ENCODE results near the gene ZAR1.
"Not testable (repeated sequence)": the region's sequence is repeated elsewhere in the genome, so short reads cannot be mapped to it uniquely, and the experiment has no call there.

The ZAR1 gene, protein sequence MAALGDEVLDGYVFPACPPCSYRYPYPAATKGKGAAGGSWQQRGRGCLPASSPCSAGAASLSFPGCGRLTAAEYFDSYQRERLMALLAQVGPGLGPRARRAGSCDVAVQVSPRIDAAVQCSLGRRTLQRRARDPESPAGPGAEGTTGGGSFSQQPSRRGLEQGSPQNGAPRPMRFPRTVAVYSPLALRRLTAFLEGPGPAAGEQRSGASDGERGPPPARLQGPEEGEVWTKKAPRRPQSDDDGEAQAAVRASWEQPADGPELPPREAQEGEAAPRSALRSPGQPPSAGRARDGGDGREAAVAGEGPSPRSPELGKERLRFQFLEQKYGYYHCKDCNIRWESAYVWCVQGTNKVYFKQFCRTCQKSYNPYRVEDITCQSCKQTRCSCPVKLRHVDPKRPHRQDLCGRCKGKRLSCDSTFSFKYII

DNA sequence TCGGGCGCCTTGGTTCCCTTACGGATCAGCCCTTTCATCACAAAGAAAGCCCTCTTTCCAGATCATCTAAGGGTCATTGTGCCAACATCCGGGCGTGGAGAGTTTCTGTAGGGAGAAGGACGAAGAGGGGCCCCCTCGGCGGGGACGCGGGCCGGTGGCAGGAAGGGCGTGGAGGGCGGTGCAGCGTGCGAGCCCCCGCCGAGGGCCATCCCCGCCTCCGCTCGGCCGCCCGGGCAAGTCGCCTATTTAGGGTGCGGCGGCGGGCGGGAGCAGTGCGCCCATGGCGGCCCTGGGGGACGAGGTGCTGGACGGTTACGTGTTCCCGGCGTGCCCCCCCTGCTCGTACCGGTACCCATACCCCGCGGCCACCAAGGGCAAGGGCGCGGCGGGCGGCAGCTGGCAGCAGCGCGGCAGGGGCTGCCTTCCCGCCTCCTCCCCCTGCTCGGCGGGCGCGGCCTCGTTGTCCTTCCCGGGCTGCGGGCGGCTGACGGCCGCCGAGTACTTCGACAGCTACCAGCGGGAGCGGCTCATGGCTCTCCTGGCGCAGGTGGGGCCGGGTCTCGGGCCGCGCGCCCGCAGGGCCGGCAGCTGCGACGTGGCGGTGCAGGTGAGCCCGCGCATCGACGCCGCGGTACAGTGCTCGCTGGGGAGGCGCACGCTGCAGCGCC, at the start of gene ZAR1:
ZAR1 (plus strand) TSS at position 241 of the 668 bp plus-strand sequence; CDS start at position 281, 40 bp downstream.
- no peak for DNase-seq (ENCODE audit: low spot score)

DNA sequence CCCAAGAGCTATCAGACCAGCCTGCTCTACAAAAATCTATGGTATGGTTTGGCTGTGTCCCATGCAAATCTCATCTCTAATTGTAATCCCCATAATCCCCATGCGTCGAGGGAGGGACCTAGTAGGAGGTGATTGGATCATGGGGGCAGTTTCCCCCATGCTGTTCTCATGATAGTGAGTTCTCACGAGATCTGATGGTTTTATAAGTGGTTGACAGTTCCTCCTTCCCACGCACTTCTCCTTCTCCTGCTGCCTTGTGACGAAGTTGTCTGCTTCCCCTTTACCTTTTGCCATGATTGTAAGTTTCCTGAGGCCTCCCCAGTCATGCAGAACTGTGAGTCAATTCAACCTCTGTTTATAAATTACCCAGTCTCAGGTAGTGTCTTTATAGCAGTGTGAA, 49.1 kb upstream of the ZAR1 start:
- not testable (repeated sequence) for DNase-seq (ENCODE audit: low spot score)

DNA sequence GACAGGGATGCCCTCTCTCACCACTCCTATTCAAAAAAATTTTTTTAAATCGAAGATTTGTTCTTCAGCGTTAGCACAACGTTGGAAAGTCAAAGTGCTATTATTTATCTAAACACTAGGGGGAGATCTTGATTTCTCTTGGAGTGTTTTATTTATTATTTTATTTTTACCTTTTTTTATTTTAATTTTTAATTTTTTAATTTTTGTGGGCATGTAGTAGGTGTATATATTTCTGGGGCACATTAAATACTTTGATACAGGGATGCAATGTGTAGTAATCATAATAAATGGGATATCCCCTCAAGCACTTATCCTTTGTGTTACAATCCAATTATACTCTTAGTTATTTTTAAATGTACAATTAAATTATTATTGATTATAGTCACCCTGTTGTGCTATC, 44.3 kb upstream of the ZAR1 start:
- DNase-seq (ENCODE audit: low spot score), result peak; percentile 22

DNA sequence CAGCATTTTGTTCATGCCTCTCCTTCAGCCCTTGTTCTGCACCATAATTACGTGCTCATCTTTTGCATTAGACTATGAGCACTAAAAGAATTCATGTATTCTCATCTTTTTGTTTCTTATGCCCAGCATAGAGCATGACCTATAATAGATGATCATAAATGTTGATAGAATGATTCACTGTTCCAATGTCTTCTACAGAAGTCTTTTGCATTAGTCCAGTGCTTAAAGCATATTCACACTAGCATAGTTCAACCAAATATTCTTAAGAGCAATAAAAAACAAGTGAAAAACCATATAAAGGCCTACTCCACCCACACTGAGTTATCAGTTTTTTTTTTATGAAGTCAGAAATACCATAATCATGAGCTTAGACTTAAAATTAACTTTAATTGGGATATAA, 43.4 kb upstream of the ZAR1 start:
- DNase-seq (ENCODE audit: low spot score), result no peak

DNA sequence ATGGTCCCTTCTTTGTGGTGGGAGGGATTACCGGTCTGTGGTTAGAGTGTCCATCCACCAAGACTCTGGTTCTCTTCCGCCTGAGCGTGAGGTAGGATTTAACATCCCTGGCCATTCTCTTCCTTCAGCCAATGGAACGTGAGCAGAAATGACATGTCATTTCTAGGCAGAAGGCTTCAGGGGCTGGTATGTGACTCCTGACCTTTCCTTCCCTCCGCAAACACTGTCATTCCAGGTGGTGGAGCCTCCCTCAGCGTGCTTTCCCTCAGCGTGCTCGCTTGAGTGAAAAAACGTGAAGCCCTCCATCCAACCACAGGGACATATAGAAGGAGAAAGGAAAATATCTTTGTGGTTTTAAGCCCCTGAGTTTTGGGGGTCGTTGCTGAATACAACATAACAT, 40.9 kb upstream of the ZAR1 start:
- no peak for DNase-seq (ENCODE audit: low spot score)

DNA sequence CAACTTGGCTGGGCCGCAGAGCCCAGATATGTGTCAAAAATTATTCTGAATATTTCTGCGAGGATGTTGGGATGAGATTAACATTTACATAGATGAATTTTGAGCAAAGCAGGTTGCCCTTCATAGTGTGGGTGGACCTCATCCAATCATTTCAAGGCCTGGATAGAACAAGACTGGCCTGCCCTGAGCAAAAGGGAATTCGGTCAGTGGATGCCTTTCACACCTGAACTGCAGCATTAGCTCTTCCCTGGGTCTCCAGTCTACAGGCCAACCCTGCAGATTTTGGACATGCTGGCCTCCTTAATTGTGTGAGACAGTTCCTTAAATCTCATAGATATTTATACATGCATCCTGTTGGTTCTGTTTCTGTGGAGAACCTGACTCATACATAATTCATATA, 39.3 kb upstream of the ZAR1 start:
- no peak for DNase-seq (ENCODE audit: low spot score)

DNA sequence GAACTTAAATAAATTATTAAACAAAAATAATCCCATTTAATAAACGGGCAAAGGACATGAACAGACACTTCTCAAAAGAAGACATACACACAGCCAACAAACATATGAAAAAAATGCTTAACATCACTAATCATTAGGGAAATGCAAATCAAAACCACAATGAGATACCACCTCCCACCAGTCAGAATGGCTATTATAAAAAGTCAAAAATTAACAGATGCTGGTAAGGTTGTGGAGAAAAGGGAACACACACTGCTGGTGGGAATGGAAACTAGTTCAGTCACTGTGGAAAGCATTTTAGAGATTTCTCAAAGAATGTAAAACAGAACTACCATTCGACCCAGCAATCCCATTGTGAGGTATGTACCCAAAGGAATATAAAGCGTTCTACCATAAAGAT, 38.4 kb upstream of the ZAR1 start:
- not testable (repeated sequence) for DNase-seq (ENCODE audit: low spot score)

DNA sequence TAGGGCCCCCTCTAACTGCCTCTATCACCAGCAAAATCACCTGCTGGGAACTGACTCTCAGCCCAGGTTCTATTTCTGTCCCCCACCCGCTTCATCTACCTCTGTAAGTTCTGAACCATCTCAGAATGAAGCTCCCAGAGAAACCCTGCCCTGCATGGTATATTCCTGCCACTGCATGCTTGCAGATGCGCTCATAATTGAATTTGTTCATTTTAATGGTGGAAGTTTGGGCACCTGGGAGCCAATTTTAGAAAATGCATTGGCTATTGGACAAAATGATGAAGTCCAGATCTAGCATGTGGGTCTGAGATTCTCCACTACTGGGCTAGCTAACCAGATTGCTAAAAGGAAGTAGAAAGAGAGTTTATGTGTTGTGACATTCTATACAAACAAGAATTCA, 35.5 kb upstream of the ZAR1 start:
- no peak for DNase-seq (ENCODE audit: low spot score)

DNA sequence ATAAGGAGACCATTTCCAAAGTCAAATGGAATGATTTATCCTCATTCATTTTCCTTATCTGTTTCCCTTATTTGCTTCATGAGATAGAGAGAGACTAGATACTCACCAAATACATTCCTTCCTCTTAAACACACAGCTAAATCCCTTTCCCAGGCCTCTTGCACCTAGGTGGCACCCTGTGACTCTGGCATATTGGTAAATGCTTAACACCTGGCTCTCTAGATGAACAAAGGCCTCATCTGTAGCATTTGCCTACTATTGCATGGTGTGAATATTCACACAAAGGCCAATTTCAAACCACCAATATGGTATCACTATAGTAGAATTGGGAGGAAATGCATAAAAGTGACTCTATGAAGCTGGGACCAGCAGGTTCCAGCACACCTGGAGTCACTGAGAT, 29.1 kb upstream of the ZAR1 start:
- no peak for DNase-seq (ENCODE audit: low spot score)

DNA sequence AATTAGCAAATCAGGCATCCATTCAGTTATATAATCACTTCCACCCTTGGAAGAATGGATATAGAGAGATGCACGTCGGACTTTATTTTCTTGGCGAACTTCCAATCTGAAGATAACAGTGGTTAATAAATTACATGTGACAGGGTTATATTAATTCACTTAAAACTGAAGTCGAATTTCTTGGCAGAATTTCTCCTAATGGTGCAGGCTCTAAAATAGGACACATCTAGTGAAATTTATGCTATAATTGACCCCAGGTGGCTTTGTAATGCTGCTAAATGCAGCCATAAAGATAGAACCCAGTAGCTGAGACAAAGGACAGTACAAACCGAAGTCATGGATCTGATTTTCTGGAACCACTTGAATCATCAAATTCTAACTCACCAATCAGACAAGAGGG, 27.7 kb upstream of the ZAR1 start:
- no peak for DNase-seq (ENCODE audit: low spot score)

DNA sequence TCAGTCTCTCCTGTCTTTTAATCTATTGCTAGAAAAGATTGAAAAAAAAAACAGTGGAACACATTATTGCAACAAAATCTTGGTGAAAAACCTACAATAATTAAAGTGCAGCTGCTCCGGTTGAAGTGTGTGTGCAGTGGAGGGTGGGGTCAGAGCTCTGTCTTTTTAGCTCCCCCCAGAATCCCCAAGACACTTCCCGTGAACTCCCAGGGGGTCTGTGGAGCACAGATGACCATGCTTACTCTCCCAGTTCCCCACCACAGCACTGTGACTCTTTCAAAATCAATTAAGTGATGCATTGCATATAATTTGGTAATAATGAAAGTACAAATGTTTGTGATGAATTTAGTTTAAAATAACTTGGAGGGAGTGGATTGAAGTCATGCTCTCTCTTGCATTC, 22.6 kb upstream of the ZAR1 start:
- no peak for DNase-seq (ENCODE audit: low spot score)

DNA sequence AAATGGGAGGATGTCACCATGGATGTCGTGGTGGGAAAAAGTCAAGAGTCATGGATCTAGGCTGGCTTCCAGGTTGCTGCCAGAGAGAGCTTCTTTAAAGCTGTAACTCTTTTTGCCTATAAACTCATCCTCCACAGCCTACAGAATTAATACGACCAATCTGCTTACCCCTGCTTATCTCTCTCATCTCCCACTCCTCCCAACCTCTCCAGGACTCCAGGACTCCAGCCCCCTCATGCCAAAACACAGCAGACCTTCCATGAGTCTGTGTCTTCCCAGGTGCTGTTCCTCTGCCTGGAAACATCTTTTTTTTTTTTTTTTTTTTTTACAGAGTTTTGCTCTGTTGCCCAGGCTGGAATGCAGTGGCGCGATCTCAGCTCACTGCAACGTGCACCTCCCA, 22.2 kb upstream of the ZAR1 start:
- no peak for DNase-seq (ENCODE audit: low spot score)

DNA sequence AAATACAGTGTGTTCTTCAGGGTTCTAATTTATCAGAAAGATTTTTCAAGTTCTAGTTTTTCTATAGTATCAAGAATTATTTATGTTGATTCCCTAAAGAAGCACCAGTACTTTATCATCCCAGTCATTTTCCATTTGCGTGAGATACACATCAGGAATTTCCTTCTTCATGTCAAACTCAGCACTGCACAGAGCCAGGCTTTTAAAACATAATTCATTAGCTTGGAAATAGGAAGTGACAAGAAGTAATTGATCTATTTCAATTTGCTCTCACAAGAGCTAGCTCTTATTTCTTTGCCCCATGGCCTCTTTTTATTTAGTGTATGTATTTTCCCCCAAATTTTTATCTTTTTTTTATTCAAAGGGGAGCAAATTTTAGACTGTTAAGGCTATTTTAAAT, 19.9 kb upstream of the ZAR1 start:
- no peak for DNase-seq (ENCODE audit: low spot score)

DNA sequence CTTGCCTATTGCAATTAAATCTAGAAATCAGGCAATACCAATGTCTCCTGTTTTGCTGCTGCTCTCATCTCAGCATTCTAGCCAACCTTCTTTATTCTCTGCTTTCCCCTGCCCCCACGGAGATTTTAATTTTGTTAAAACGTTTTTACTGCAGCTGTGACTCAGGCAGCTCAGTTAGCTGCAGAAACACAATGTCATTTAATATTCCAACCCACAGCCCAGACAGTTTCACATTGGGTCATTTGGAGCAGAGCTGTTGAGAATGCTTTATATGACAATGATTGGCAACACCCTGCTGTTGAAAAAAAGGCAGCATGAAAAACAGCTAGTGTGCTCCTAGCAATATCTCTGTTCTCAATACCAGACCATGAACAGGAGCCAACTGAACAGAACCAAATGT, 19.5 kb upstream of the ZAR1 start:
- DNase-seq (ENCODE audit: low spot score), result peak; percentile 6

DNA sequence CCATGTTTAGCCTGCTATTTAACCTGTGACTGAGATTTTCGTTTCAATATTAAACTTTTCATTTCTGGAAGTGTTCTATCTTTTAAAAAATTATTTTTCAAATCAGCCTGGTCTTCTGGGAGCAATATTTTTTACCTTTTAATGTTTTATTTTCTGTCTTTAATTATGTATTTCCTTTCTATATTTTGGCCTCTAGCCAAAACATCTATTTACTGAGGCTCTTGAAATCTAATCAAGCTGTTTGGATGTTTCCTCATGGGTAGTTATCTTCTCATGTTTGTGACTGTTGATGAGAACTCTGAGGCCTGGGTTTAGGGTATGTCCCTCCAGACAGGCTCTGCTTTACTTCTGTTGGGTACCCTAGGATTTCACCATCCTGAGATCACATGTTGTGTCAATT, 17.3 kb upstream of the ZAR1 start:
- no peak for DNase-seq (ENCODE audit: low spot score)

DNA sequence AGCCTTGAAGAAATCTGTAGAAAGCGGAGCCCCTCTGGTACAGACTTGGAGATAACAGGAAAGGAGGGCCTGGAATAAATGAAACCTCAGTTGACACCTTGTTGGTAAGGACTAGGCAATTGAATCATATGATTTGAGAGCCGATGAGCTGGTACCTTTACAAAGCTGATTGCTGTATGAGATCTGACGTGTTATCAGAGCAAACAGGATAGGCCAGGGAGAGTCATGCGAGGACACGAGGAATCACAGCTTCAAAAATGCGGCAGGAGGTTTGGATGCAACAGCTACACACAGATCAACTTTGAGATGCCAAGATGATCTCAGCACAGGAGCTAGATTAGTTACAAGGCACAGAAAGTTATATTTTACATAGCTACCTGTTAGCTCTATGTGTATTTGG, 14.3 kb upstream of the ZAR1 start:
- DNase-seq (ENCODE audit: low spot score), result no peak

DNA sequence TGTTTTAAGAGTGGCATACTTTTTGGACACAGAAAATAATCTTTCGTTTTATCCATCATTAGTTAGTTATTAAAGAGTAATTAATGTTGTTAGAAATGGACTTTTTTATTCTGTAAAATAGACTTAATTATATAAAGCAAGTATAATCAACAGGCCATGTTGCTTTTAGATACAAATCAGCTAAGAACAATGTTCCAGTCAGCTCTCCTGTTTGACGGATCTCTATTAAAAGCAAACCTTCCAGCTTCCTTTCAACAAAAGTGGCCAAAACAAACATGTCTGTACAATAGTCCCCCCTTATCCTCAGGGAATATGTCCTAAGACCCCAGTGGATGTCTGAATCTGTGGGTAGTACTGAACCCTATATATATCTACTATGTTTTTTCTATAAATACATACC, 11.8 kb upstream of the ZAR1 start:
- no peak for DNase-seq (ENCODE audit: low spot score)

DNA sequence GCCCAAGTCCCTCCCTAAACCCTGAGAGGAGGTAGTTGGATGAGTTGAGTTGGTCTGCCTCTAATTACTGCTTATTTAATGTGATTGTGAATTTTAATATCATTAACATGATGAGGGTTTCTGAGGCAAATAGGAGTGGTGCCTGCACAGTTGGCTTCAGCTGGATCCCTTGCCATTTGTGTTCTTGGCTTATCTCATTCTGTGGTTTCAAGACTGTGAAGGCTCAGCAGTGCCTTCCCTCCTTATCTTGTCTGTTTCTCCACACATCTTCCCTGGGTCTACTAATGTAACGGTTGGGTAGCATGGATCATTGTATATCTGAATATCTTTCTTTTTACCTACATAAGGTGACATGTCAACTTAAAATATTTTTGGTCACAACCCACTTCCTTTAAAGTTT, 8.5 kb upstream of the ZAR1 start:
- DNase-seq (ENCODE audit: low spot score), result no peak

DNA sequence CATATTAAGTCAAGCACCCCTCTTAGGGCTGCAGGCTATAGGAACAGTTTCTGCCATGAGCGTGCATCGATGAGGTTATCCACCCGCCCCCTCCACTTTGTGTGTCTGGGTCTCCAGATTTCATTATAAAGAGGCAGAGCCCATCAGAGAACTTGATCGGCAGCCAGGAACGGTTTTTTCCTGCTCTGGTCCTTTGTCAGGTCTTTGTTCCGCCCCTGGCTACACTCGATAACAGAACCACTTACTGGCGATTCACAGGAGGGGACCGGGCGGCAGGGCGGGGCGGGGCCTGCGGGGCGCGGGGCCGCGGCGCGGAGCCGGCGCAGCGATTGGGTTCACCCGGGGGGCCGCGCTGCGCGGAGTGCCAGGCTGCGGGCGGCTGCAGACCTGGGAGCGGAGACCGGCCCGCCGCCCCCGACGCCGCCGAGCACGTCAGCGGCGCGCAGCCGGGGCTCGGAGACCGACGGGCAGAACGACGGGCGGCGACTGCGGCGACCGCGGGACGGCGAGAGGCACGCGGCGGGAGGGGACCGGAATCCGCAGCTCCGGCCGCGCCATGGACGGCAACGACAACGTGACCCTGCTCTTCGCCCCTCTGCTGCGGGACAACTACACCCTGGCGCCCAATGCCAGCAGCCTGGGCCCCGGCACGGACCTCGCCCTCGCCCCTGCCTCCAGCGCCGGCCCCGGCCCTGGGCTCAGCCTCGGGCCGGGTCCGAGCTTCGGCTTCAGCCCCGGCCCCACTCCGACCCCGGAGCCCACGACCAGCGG, 6.9 kb upstream of the ZAR1 start, which contains the start of gene SLC10A4:
SLC10A4 (plus strand) TSS at position 338 of the 771 bp plus-strand sequence; CDS start at position 557, 219 bp downstream.
- no peak for DNase-seq (ENCODE audit: low spot score)

DNA sequence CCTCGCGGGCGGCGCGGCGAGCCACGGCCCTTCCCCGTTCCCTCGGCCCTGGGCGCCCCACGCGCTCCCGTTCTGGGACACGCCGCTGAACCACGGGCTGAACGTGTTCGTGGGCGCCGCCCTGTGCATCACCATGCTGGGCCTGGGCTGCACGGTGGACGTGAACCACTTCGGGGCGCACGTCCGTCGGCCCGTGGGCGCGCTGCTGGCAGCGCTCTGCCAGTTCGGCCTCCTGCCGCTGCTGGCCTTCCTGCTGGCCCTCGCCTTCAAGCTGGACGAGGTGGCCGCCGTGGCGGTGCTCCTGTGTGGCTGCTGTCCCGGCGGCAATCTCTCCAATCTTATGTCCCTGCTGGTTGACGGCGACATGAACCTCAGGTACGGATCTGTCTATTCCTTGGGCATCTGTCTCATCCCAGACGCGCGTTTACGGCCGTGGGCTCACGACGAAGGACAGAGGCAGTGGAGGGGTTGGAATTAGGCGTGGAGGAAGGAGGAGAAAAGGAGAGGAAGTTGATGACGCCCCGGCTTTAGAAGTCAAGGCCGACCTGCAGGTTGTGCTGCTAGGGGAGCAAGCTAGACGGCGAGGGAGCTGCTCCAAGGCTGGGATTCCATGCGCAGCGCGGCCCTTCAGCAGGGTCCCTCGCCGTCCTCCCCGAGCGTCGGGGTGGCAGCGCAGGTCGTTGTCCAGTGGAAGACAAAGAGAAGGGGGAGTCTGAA, 6.1 kb upstream of the ZAR1 start:
- DNase-seq (ENCODE audit: low spot score), result no peak

DNA sequence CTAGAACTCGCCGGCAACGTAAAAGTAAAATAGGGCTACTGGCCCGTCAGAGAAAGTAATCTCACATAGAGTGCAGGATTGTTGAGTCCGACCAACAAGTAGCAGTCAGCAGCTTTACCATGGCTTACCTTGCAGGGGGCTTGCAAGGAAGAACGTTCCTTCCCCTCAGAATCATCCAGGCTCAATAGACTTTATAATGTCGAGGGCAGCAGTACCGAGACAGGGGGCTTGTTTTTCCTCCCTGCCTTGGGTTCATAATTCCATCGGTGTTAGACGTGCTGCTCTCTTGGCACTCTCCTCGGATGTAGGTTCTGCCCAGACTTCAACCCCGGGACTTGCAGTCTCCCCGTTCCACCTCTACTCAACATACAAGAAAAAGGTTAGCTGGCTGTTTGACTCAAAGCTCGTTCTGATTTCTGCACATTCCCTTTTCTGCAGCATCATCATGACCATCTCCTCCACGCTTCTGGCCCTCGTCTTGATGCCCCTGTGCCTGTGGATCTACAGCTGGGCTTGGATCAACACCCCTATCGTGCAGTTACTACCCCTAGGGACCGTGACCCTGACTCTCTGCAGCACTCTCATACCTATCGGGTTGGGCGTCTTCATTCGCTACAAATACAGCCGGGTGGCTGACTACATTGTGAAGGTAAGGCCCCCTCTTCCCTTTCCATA, 5.4 kb upstream of the ZAR1 start:
- DNase-seq (ENCODE audit: low spot score), result no peak

DNA sequence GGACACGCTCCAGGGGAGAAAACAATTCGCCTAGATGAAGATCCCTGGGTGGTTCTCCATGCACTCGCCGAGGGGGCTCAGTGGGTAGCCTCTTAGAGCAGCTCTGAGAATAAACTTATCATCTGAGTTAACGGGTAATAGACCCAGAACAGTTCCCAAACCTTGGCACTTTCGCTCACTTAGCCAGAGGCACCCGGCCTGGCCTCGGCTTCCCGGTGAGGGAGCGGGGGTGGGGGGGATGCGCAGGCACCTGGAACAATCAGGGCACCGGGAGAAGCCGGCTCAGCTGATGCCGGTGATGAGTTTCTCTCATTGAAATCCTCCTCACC, 405 bp upstream of the ZAR1 start:
- no peak for DNase-seq (ENCODE audit: low spot score)
